GM18870 (cell line): Measurements from ENCODE around the gene MRPL43.
"Not testable (repeated sequence)": the region's sequence is repeated elsewhere in the genome, so short reads cannot be mapped to it uniquely, and the experiment has no call there.

Experiments used
- ATAC-seq: cut with Tn5 transposase; IDR thresholded peaks from one replicate; pipeline ENCODE4 v1.9.1; 2021; ENCODE audit warnings: moderate library complexity; ENCODE audit not compliant: unreplicated experiment

The MRPL43 gene

GRCh38 chr10:100983868-100984671, 3.2 kb downstream of the MRPL43 start:
- ATAC-seq, result no peak

- no peak for ATAC-seq
Observed at GRCh38 chr10:100982916-100983830, 4.1 kb downstream of the MRPL43 start.

GRCh38 chr10:100981178-100981772, 6.0 kb downstream of the MRPL43 start:
- no peak for ATAC-seq

- ATAC-seq, result no peak
Observed at GRCh38 chr10:100980711-100981110, 6.6 kb downstream of the MRPL43 start.

- ATAC-seq, result no peak
Observed at GRCh38 chr10:100980311-100980710, 7.0 kb downstream of the MRPL43 start.

GRCh38 chr10:100979791-100980272, 7.5 kb downstream of the MRPL43 start:
- ATAC-seq, result no peak

- ATAC-seq, result no peak
Observed at GRCh38 chr10:100978901-100979195, 8.4 kb downstream of the MRPL43 start.

DNA sequence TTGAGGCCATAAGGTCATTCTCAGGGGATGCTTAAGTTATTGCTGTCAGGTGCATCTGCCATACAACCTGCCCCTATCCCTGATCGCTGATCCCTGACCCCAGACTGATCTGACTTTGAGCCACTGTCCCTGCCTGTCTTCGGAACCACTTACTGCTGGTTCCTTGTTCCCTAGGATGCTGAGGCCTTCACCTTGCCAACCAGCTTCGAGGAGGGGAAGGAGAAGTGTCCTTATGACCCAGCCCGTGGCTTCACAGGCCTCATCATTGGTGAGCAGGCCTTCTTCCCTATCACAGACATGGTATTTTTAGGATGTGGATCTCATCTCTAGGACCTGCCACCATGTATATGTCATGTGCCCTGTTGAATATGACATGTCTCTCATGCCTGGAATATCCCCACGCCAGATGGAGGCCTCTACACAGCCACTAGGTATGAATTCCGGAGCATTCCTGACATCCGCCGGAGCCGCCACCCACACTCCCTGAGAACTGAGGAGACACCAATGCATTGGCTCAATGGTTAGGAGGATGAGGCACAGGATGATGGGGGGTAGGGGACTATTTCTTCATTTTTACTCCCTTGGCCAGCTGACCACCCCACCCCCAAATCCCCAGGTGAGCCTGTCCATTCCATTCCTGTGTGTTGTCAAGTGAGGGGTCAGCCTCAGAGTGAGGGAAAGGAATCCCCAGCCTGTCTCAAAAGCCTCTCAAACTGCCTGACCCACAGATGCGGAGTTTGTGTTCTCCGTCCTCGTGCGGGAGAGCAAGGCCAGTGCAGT, 9.0 kb downstream of the MRPL43 start:
- no peak for ATAC-seq

DNA sequence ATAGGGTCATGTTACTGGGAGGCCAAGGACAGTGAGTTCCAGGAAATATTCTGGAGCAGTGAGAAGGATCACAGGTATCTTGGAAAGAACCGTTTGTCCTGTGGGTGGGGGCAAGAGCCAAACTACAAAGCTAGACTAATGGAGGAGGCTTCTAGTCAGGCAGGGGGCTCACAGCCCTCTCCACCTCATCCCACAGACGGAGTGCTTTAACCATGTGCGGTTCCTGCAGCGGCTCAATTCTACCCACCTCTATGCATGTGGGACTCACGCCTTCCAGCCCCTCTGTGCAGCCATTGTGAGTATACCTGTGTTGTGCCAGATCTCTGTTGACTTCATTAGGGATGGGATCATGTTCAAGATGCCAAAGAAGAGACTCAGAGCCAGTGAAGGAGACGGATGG, 9.9 kb downstream of the MRPL43 start:
- no peak for ATAC-seq

DNA sequence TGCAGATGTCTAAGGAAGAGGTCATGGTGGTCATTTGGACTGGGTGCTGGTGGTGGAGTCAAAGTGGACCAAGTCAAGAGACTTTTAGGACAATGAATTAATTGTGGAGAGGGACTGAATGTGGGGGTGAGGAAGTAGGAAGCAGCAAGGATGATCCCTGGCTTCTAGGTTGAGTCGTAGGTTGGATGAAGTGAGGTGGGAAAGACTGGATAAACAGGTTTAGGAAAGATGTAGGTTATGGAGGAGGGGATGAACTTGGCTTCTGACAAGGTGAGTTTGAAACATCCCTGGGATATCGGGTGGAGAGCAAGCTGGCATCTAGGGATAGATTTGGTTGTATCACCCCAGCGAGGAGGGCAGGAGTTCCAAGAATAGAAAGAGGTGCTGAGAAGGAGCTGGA, 10.4 kb downstream of the MRPL43 start:
- no peak for ATAC-seq

DNA sequence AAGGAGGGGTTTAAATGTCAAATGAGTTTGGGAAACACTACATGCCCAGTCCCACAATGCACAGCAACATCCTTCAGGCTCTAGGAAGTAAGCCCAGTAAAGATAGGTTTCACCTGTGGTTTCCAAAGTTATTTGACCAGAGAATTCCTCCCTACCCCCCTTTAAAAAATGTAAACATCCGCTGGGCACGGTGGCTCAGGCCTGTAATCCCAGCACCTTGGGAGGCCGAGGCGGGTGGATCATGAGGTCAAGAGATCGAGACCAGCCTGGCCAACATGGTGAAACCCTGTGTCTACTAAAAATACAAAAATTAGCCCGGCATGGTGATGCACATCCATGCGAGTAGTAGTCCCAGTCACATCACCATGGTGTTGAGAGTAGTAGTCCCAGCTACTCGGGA, 11.9 kb downstream of the MRPL43 start:
- ATAC-seq, result not testable (repeated sequence)

DNA sequence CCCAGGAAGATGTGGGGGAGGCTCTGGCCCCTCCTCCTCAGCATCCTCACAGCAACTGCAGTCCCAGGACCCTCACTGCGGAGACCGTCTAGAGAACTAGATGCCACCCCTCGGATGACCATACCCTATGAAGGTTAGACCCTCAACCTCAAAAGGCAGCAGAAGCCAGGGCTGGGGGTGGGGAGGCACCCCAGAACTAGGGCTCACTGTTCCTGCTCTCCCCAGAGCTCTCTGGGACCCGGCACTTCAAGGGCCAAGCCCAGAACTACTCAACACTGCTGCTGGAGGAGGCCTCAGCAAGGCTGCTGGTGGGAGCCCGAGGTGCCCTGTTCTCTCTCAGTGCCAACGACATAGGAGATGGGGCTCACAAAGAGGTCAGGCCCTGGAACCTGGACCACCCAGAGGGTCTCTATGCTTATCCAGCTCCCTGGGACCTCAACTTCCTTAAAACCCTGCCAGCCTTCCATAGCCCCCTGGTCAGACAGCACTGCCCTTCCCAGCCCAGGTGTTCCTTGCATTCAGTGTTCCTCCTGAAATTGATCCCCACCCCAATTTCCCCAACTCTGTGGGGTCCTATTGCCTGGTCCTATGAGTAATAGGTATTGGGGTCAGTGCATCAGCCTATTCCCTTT, 14.3 kb downstream of the MRPL43 start:
- no peak for ATAC-seq

DNA sequence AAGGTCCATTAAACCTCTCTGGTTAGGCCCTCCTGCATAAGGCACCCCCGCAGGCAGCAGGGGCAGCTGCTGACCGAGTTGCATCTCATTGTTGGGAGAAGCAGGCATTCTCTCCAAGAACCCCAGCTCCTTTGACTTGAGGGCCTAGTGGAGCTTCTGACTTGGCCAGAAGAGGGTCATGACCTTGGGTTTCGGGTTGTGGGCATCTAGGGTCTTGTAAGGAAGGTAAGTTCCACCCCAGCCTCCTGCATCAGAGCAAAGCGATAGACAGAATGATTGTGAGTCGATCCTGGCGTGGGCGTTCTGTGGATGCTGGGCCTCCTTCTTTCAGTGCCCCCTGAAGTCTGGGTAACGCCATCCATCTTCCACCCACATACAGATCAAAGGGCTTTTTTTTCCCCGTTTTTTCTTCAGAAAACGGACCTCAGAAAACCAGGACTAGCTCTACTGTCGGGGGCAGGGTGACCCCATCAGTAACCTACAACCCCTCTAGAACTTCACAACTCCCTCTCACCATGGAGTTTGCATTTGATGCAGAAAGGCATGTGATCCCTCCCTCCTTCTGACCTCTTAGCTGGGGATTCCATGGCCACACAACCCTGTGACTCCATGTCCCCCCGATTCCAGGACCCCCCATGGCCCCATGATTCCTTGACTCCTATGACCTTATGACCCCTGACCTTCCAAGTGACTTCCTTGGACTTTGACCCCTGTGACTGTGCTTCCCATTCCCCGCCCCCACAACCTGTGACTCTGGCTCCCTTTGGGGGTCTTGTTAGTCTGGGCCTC, 15.0 kb downstream of the MRPL43 start:
- ATAC-seq, result no peak

GRCh38 chr10:100970914-100971811, 16.1 kb downstream of the MRPL43 start:
- ATAC-seq, result no peak

DNA sequence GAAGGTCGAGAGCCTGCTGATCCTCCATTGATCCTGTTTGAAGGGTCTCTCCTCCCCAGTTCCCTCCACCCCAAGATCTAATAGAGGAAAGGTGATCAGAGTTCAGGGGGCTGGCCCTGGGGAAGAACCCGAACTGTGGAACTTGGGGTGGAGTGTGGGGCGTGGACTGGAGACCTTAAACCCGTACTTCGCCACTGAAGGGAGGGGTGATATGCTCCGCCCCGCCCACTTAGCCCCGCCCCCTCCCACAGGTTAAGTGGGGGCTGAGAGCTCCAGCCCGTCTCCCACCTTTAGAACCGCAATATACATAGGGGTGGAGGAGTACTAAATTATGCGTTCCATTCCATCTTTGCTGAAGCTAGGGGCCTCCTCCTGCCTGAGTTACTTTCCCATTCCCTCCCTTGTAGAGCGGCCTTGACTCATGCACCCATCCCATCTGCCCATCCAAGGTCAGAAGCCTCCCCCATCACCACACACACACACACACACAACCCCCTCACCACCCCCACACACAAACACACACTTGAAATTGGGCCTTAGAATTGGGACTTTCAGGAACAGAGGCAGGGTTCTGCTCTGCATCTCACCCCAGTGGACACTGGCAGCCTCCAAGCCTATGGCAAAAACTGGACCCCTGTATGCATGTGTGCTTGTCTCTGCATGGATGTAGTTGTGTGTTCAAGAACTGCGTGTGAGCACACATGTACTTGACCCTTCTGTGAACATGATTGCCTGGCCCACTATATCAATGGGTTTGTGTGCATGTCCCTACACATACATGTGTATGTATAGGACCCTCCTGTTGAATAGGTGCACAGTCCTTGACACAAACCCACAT, 17.0 kb downstream of the MRPL43 start:
- no peak for ATAC-seq

DNA sequence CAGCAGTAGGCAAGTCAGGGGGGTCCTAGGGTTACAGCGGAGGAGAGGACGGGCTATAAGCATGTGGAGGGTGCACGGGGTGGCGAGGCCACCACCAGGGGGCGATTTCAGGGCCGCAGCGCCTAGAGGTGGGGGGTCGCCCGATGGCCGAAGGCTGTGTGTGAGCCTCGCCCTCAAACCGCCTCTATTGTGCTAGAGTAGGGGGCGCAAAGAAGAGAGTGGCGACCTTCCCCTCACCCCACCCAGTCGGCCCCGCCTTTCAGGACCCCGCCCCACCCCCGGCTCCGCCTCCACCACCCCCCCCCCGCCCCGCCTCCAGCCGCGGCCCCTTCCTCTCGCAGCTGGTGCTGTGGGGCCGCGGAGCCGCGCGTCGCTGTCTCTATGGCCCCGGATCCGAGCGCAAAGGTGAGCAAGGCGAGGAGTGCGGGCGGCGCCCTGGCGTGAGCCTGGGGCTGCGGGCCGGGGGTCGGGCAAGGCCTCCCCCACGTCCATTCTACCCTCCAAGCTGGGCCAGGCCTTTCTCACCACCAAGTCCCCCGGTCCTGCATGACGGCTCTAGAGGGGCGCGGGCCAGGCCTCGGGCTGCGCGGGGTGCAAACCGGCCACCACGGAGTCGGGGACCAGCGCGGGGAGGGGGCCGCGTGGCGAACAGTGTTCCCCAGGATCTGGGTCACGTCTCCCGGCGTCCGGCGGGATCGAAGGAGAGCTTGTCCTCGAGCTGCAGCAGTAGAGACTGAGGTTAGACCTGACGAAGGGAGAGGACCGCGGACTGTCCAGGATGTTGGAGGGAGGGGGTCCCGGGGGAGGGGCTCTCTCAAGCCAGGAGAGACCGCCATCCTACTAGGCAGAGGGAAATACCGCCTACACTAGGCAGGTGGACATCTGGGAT, 17.9 kb downstream of the MRPL43 start, which contains the start of gene SEMA4G:
SEMA4G (plus strand) TSS at position 318 of the 889 bp plus-strand sequence. CDS start 3,409 bp downstream, outside the sequence.
- no peak for ATAC-seq

- no peak for ATAC-seq
Observed at GRCh38 chr10:100968863-100969186, 18.5 kb downstream of the MRPL43 start.
